Right atrium auricular region (tissue), 2 donors: Measurements from ENCODE around the gene MAD1L1. TPM values are rescaled to one million over a fixed set of nuclear protein-coding genes. Genes with fewer than 3 reads are reported as not detected.

Source experiments
- DNase-seq: peaks from one replicate; pipeline ENCODE4 v3.0.0-alpha.2; 2019; ENCODE audit warnings: low spot score
- H3K27ac ChIP-seq, 2 donors: fragments of 200-600 bp; sonication (generic); 1 replicate in 1 of 2; 2 replicates in 1 of 2; pipeline ENCODE4 v1.5.1; 2016 to 2019
- H3K27me3 ChIP-seq, 2 donors: fragments of 200-600 bp; sonication (generic); one replicate each; pipeline versions ENCODE4 v1.5.1 to v1.6.0; 2017 to 2019
- H3K36me3 ChIP-seq: fragments of 200-600 bp; sonication (generic); one replicate; pipeline ENCODE4 v1.5.1; 2016
- H3K4me1 ChIP-seq, 2 donors: fragments of 200-600 bp; sonication (generic); one replicate each; pipeline versions ENCODE4 v1.5.1 to v1.6.0; 2017 to 2019
- H3K4me3 ChIP-seq, 2 donors: fragments of 200-600 bp; sonication (generic); 1 replicate in 1 of 2; 2 replicates in 1 of 2; pipeline ENCODE4 v1.5.1; 2017 to 2019; ENCODE audit warnings: mild to moderate bottlenecking in 1 of 2, moderate library complexity in 1 of 2
- H3K9me3 ChIP-seq, 2 donors: fragments of 200-600 bp; sonication (generic); one replicate each; pipeline ENCODE4 v1.5.1; 2019
- total RNA-seq, 2 donors: library from RNA; depleted of rRNA; stranded (reverse); fragments of >200 nt; gene quantifications; one replicate each; pipeline ENCODE4 v1.1.0, GENCODE V29; 2016
- TF ChIP-seq, protein P1 (sequence below), 2 donors: fragments of 200-600 bp; sonication (generic); IDR thresholded peaks; one replicate each; pipeline ENCODE4 v1.5.1; 2019; ENCODE audit warnings: antibody characterized with exemption in 2 of 2

Gene MAD1L1
- total RNA-seq, 2 donors from 2014 or later = 13.3 to 31.9 TPM

DNA sequence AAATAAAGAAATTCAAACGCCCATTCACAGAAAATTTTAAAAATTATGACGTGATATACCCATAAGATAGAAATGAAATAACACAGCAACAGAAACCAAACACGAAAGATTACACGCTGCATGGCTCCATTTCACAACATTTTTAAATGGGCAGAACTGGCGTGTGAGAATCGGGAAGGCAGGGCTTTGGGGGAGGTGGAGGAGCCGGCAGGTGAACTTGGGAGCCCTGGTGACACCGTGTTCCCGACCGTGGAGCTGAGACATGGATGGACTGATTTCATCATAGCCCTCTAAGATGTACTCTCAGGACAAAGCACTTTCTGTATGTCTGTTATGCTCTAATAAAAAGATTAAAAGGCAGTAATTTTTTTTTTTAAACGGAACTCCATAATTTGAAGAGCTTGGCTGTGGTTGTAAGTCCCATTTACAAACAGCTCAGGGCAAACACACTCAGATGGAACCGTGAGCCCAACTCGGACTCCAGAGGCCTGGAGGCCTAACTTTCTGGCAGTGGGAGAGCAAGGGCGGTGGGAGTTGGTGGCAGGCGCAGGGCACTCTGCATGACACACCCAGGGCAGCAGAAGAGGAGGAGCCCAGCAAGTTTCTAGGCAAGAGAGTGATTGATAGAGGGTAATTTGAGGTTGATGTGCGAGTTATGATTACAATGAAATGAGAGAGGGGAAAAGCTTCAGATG, 203.4 kb downstream of the MAD1L1 start:
- no peak overlapping the region for H3K4me3 ChIP-seq
- no peak for DNase-seq
- peaks cover 4 to 21% of the 10 kb centered on the region in 2 donors for H3K9me3 ChIP-seq
- no peak overlapping the region for H3K27ac ChIP-seq
- no peaks in the 10 kb centered on the region for H3K27me3 ChIP-seq
- no peaks in the 10 kb centered on the region for H3K36me3 ChIP-seq
- TF ChIP-seq, protein P1, sequence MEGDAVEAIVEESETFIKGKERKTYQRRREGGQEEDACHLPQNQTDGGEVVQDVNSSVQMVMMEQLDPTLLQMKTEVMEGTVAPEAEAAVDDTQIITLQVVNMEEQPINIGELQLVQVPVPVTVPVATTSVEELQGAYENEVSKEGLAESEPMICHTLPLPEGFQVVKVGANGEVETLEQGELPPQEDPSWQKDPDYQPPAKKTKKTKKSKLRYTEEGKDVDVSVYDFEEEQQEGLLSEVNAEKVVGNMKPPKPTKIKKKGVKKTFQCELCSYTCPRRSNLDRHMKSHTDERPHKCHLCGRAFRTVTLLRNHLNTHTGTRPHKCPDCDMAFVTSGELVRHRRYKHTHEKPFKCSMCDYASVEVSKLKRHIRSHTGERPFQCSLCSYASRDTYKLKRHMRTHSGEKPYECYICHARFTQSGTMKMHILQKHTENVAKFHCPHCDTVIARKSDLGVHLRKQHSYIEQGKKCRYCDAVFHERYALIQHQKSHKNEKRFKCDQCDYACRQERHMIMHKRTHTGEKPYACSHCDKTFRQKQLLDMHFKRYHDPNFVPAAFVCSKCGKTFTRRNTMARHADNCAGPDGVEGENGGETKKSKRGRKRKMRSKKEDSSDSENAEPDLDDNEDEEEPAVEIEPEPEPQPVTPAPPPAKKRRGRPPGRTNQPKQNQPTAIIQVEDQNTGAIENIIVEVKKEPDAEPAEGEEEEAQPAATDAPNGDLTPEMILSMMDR (IDR thresholded peaks at IDR 0.05) = no peak
- H3K4me1 ChIP-seq = peaks cover 0 to 9% of the 10 kb centered on the region in 2 donors

DNA sequence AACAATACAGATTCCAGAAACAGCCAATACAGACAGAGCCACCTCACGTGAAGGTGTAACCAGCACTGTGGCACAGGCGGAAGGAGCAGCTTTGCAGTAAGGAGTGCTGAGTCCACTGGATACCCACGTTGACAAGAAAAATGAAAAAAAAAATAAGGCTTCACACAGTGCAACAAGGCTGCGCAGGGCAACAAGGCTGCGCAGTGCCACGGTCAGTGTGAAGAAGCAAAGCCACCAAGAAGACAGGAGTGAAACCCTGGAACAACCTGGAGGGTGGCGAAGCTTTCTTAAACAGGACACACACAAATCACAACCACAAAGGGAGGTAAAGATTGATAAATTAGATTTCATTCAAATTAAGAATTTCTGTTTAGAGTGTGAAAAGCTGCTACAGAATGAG, 204.0 kb downstream of the MAD1L1 start:
- peaks cover 0 to 9% of the 10 kb centered on the region in 2 donors for H3K4me1 ChIP-seq
- no peaks in the 10 kb centered on the region for H3K36me3 ChIP-seq
- H3K27me3 ChIP-seq = no peaks in the 10 kb centered on the region
- DNase-seq = no peak
- H3K27ac ChIP-seq = no peak overlapping the region
- H3K9me3 ChIP-seq = peaks cover 4 to 22% of the 10 kb centered on the region in 2 donors
- H3K4me3 ChIP-seq = no peak overlapping the region
- TF ChIP-seq, protein P1 (IDR thresholded peaks at IDR 0.05) = no peak

DNA sequence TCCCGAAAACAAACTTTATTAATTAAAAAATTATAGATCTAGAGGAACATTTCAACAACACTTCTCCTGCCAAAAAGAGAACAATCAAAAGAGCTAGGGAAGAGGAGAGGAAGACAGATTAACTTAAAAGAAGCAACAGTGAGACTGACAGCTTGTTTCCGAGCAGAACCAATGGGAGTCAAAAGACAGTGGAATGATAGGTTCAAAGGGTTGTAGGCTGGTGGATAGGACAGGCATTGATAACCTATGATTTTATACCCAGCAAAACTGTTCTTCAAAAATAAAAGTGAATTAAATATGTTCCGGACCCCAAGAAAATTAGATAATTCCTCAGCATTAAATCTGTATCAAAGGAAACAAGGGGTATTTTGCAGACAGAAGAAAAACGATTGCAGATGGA, 207.6 kb downstream of the MAD1L1 start:
- Histone ChIP-seq H3K27ac (no peak overlapping the region), H3K27me3 (no peaks in the 10 kb centered on the region), H3K4me1 (peaks cover 0 to 9% of the 10 kb centered on the region in 2 donors), H3K4me3 (no peak overlapping the region), H3K36me3 (no peaks in the 10 kb centered on the region), H3K9me3 (peaks cover 4 to 22% of the 10 kb centered on the region in 2 donors)
- TF ChIP-seq, protein P1 (IDR thresholded peaks at IDR 0.05) = no peak
- no peak for DNase-seq

DNA sequence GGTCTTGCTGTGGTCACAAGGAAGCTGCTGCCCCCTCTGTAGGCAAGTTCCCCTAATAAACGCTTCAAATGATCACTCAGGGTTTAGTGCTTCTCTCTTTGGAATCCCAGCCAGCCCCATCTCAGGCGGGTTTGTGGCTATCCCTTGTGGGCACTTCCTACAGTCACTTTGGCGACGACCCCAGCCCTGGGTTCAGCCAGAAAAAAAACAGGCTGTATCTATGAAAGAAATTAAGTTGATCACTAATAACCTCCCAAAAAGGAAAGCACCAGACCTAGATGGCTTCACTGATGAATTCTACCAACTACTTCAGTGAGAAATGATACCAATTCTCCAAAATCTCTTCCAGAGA, 208.2 kb downstream of the MAD1L1 start:
- TF ChIP-seq, protein P1 (IDR thresholded peaks at IDR 0.05) = no peak
- Histone ChIP-seq H3K4me3 (no peak overlapping the region), H3K36me3 (no peaks in the 10 kb centered on the region), H3K27ac (no peak overlapping the region), H3K9me3 (peaks cover 4 to 22% of the 10 kb centered on the region in 2 donors), H3K27me3 (no peaks in the 10 kb centered on the region), H3K4me1 (peaks cover 0 to 11% of the 10 kb centered on the region in 2 donors)
- DNase-seq = no peak

DNA sequence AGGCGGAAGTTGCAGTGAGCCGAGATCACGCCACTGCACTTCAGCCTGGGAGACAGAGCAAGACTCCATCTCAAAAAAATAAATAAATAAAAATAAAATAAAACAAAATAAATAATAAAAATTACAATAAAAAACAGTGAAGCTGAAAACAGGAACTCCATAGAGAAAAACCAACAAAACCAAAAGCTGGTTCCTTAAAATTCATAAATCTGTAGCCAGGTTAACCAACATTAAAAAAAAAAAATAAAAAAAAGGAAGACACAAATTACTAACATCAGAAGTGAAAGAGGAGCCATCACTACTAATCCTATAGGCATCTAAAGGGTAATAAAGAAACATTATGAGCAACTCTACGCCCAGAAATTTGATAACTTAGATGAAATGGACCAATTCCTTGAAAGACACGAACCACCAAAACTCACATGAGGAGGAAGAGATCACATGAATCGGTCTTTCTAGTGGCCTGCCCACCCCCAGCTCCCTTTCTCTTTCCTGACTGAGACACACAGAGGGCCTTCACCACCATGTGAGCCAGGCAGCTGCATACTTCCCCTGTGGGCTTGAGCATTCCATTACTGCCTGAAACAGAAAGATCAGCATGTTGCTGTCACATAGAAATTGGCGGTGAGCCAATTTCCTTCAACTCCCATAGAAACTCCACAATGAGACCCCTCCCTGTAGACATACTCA, 208.7 kb downstream of the MAD1L1 start:
- DNase-seq = no peak

More for the DNA sequence above, 208.7 kb downstream of the MAD1L1 start:
- peaks cover 0 to 16% of the 10 kb centered on the region in 2 donors for H3K4me1 ChIP-seq
- TF ChIP-seq, protein P1 (IDR thresholded peaks at IDR 0.05) = no peak
- H3K27ac ChIP-seq = no peak overlapping the region
- no peaks in the 10 kb centered on the region for H3K36me3 ChIP-seq
- H3K27me3 ChIP-seq = no peaks in the 10 kb centered on the region
- H3K4me3 ChIP-seq = no peak overlapping the region
- peaks cover 4 to 19% of the 10 kb centered on the region in 2 donors for H3K9me3 ChIP-seq
